Measurements from ENCODE around the gene KCNIP4.

KCNIP4 gene

DNA sequence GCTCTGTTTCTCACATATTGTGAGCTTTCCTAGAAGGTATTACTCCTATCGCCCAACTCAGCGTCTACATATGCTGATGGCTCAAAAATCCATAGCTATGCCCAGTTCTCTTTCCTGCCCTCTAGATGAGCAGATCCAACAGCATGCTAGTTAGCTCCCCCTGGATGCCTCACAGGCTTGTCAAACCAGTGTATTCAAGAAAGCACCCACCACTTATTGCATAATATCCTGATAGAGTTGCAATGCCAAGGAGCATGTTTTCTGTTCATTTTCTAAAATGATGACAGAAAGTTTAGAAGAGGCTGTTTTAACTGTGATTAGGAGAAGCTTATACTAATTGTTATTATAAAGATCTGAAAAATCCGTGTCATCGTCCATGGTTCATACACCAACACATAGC, 1250.2 kb downstream of the KCNIP4 start:
- no peak overlapping the region for H3K4me3 ChIP-seq (ENCODE audit: low read length)
- no peaks in the 10 kb centered on the region for H3K9me3 ChIP-seq (ENCODE audit: insufficient read depth, low read depth, low read length)
- H3K36me3 ChIP-seq (ENCODE audit: insufficient read depth, low read length) = no peaks in the 10 kb centered on the region
- 90% methylated on average over 4 of the region's 4 CpGs for WGBS
- H3K27ac ChIP-seq (ENCODE audit: low read depth, low read length) = no peak overlapping the region
- no peaks in the 10 kb centered on the region for H3K27me3 ChIP-seq (ENCODE audit: insufficient read depth, low read length)
- peaks cover 6% of the 10 kb centered on the region; the same call in 1 of the 2 replicates for H3K4me1 ChIP-seq (ENCODE audit: insufficient read depth, low read length)
- H3K9ac ChIP-seq (ENCODE audit: low read depth, low read length) = no peak overlapping the region

DNA sequence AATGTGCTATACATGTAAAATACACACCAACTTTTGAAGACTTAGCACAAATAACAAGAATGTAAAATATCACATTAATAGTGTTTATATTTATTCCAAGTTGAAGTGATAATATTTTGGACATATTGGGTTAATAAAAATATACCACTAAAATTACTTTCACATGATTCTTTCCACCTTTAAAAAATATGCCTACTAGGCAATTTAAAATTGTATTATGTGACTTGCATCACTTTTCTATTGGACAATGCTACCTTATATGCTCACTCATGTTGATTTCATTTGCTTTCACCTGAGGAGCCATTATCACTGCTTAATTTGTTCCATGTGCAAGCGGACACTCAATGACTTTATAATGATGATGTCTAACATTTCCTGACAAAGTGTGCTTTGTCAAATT, 1251.8 kb downstream of the KCNIP4 start:
- H3K27me3 ChIP-seq (ENCODE audit: insufficient read depth, low read length) = no peaks in the 10 kb centered on the region
- no peaks in the 10 kb centered on the region for H3K36me3 ChIP-seq (ENCODE audit: insufficient read depth, low read length)
- H3K9me3 ChIP-seq (ENCODE audit: insufficient read depth, low read depth, low read length) = no peaks in the 10 kb centered on the region
- no peak overlapping the region for H3K9ac ChIP-seq (ENCODE audit: low read depth, low read length)
- H3K27ac ChIP-seq (ENCODE audit: low read depth, low read length) = no peak overlapping the region
- H3K4me3 ChIP-seq (ENCODE audit: low read length) = no peak overlapping the region
- 100% methylated on average over 1 of the region's 1 CpG for WGBS
- H3K4me1 ChIP-seq (ENCODE audit: insufficient read depth, low read length) = peaks cover 6% of the 10 kb centered on the region; the same call in 1 of the 2 replicates

DNA sequence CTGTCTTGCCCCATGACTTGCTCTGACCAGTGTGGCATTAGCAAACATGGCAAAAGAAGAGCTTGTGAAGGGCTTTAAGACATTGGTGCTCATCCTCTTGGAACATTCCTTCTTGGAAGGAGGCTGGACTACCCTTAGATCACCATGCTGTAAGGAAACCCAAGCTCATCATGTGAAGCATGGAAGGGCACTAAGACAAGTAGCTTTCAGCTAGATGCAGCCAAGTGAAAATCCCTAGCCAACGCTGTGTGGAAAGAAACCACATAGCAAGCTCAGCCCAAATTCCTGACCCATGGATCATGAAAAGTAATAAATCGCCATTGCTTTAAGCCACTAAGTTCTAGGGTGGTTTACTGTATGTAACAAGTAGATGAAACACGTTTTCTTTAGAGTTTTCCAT, 1260.7 kb downstream of the KCNIP4 start:
- Histone ChIP-seq H3K9ac (ENCODE audit: low read depth, low read length) (no peak overlapping the region), H3K27ac (ENCODE audit: low read depth, low read length) (no peak overlapping the region), H3K36me3 (ENCODE audit: insufficient read depth, low read length) (no peaks in the 10 kb centered on the region), H3K9me3 (ENCODE audit: insufficient read depth, low read depth, low read length) (no peaks in the 10 kb centered on the region), H3K27me3 (ENCODE audit: insufficient read depth, low read length) (no peaks in the 10 kb centered on the region), H3K4me1 (ENCODE audit: insufficient read depth, low read length) (no peaks in the 10 kb centered on the region), H3K4me3 (ENCODE audit: low read length) (no peak overlapping the region)
- WGBS = 85% methylated on average over 2 of the region's 3 CpGs

DNA sequence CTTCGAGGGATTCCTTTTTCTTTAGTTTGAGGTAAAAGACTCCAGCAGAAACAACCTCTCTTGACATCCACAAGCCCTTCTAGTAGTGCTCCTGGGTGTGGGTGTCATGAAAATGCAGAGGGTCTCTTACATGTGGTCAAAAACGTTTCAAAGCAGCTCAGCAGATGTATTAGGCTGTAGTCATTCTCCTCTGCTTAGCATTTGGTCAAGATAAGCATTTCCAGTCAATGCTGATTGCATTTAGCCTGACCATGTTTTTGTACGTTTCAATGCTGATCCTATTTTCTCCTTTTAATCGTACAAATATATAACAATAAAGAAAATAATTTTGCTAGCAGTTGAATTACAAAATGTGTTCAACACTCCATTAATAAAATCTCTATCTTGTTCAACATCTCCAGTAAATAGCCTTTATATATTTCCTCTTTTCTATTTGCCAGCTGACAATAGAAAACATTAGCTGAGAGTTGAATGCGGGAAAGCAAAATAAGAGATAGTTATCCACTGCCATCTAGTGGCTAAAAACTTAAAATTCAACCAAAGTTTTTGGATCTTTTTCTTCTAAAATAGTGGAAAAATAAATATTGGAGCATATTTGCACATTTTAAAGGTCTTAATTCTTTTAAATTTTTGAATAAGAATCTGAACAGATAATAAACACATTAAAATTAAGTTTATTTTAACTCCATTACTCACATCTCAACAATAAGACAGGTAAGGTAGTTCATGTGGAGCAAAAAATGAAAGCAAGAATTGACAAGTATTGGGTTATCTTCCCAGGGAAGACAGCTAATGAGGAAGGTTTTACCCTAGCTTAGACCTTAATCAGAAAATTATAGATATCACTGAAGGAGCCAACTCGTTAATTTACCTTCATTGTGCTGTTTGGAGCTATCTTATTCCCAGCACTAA, 1263.5 kb downstream of the KCNIP4 start:
- Histone ChIP-seq H3K9ac (ENCODE audit: low read depth, low read length) (no peak overlapping the region), H3K4me1 (ENCODE audit: insufficient read depth, low read length) (no peaks in the 10 kb centered on the region), H3K4me3 (ENCODE audit: low read length) (no peak overlapping the region), H3K9me3 (ENCODE audit: insufficient read depth, low read depth, low read length) (no peaks in the 10 kb centered on the region), H3K27ac (ENCODE audit: low read depth, low read length) (no peak overlapping the region), H3K27me3 (ENCODE audit: insufficient read depth, low read length) (no peaks in the 10 kb centered on the region), H3K36me3 (ENCODE audit: insufficient read depth, low read length) (no peaks in the 10 kb centered on the region)
- 38% methylated on average over 3 of the region's 6 CpGs for WGBS

DNA sequence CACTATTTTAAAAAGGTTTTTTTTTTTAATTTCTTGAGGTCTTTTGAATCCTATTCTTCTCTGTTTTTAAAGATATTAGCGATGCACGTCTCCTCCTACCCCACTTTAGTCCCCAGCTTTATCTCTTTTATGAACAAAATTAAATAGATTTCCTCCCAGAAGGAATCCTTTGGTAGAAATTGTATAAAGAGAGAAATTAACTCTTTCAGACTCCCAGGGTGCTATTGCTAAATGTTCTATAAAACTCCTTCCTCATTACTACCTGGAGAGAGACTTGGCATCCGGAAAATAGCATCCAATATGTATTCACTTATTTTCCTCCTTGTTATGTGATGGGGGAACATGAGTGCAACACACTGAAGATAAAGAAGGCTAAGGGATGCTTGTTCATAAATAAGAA, 1264.8 kb downstream of the KCNIP4 start:
- Histone ChIP-seq H3K9ac (ENCODE audit: low read depth, low read length) (no peak overlapping the region), H3K27me3 (ENCODE audit: insufficient read depth, low read length) (no peaks in the 10 kb centered on the region), H3K4me3 (ENCODE audit: low read length) (no peak overlapping the region), H3K27ac (ENCODE audit: low read depth, low read length) (no peak overlapping the region), H3K4me1 (ENCODE audit: insufficient read depth, low read length) (no peaks in the 10 kb centered on the region), H3K36me3 (ENCODE audit: insufficient read depth, low read length) (no peaks in the 10 kb centered on the region), H3K9me3 (ENCODE audit: insufficient read depth, low read depth, low read length) (no peaks in the 10 kb centered on the region)
- WGBS = no CpG with 5 or more reads among the region's 3 CpGs

DNA sequence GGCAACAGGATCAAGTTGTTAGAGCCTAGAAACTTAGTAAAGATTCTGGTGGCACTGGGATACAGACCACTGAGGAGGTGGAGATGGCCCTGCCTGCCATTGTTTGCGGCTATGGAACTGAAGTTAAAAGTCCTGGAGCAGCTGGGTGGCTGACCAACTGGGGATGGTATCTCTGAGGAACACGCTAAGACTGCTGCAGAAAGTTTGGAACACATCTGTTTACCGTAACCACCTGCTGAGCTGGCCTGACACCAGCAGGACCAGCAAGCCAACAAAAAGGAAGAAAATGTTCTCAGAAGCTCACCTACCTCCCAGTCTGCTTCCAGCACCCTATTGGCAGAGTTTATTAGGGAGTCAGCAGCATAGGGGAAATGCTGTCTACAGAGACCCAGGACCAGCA, 1265.7 kb downstream of the KCNIP4 start:
- WGBS = 91% methylated on average over 3 of the region's 3 CpGs
- Histone ChIP-seq H3K36me3 (ENCODE audit: insufficient read depth, low read length) (no peaks in the 10 kb centered on the region), H3K9ac (ENCODE audit: low read depth, low read length) (no peak overlapping the region), H3K4me3 (ENCODE audit: low read length) (no peak overlapping the region), H3K9me3 (ENCODE audit: insufficient read depth, low read depth, low read length) (no peaks in the 10 kb centered on the region; the same call in 1 of the 2 replicates), H3K4me1 (ENCODE audit: insufficient read depth, low read length) (peaks cover 3% of the 10 kb centered on the region; the same call in 1 of the 2 replicates), H3K27me3 (ENCODE audit: insufficient read depth, low read length) (no peaks in the 10 kb centered on the region), H3K27ac (ENCODE audit: low read depth, low read length) (no peak overlapping the region)

DNA sequence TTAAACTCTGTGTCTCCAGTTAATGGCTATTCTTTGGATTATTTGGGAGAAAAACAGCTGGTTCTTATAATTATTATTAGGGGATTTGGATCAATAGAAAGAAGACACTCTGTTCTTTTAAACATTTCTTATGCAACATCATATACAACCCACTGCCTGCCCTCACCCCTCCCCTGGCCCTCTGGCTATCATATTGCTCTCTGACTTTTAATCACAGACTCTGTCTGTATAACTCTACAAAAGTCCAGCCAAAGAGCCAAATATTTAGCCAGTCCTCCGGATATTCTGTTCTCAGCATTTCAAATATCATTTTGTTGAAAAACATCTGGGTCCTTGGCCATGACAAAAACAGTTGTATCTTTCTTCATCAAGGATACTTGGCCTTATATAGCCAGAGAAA, 1267.3 kb downstream of the KCNIP4 start:
- no peaks in the 10 kb centered on the region for H3K27me3 ChIP-seq (ENCODE audit: insufficient read depth, low read length)
- H3K9ac ChIP-seq (ENCODE audit: low read depth, low read length) = no peak overlapping the region
- H3K27ac ChIP-seq (ENCODE audit: low read depth, low read length) = no peak overlapping the region
- H3K9me3 ChIP-seq (ENCODE audit: insufficient read depth, low read depth, low read length) = no peaks in the 10 kb centered on the region; the same call in 1 of the 2 replicates
- H3K4me1 ChIP-seq (ENCODE audit: insufficient read depth, low read length) = peaks cover 9% of the 10 kb centered on the region; the same call in 1 of the 2 replicates
- H3K4me3 ChIP-seq (ENCODE audit: low read length) = no peak overlapping the region
- 98% methylated on average over 1 of the region's 1 CpG for WGBS
- H3K36me3 ChIP-seq (ENCODE audit: insufficient read depth, low read length) = no peaks in the 10 kb centered on the region

DNA sequence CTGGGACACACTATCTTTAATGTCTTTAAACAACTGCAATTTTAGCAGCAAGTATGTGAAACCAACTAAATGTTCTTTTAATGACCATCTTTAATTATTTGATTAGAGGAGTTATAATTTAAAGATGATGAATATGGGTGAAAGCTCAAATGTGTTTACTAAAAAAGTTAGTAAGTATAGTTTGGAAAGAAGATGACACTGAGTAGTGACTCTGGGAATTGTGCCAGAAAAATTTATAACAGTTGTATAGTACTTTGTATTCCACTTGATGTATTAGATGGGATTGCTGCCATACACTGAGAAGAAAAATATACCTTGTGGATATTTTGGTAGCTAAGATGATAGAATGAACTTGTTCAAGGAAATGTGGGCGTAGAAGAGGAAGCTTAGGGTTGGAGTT, 1267.8 kb downstream of the KCNIP4 start:
- no peaks in the 10 kb centered on the region for H3K36me3 ChIP-seq (ENCODE audit: insufficient read depth, low read length)
- no peak overlapping the region for H3K27ac ChIP-seq (ENCODE audit: low read depth, low read length)
- H3K9me3 ChIP-seq (ENCODE audit: insufficient read depth, low read depth, low read length) = no peaks in the 10 kb centered on the region; the same call in 1 of the 2 replicates
- no peak overlapping the region for H3K9ac ChIP-seq (ENCODE audit: low read depth, low read length)
- WGBS = 93% methylated on average over 1 of the region's 1 CpG
- H3K4me1 ChIP-seq (ENCODE audit: insufficient read depth, low read length) = peaks cover 11% of the 10 kb centered on the region; the same call in 1 of the 2 replicates
- H3K4me3 ChIP-seq (ENCODE audit: low read length) = no peak overlapping the region
- H3K27me3 ChIP-seq (ENCODE audit: insufficient read depth, low read length) = no peaks in the 10 kb centered on the region

DNA sequence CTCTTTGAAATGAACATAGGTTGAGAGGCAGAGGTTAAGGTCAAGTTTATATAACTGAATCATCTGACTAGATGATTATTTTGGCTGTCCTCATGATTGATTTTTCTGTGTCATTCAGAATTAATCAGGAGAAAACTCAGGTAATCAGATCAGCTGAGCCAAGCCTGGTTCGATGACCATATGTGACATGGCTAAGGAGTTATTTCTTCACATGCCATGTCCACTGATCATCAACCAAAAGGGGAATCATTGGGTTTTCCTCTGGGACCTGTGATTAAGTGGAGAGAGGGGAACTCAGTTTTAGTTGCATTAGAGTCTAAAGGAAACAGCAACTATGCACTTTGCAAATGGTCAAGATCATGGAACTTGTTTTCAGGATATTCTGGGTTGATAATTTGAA, 1268.6 kb downstream of the KCNIP4 start:
- no peaks in the 10 kb centered on the region for H3K36me3 ChIP-seq (ENCODE audit: insufficient read depth, low read length)
- no peaks in the 10 kb centered on the region; the same call in 1 of the 2 replicates for H3K9me3 ChIP-seq (ENCODE audit: insufficient read depth, low read depth, low read length)
- H3K9ac ChIP-seq (ENCODE audit: low read depth, low read length) = no peak overlapping the region
- H3K27ac ChIP-seq (ENCODE audit: low read depth, low read length) = no peak overlapping the region
- H3K27me3 ChIP-seq (ENCODE audit: insufficient read depth, low read length) = no peaks in the 10 kb centered on the region
- H3K4me1 ChIP-seq (ENCODE audit: insufficient read depth, low read length) = peaks cover 11% of the 10 kb centered on the region; the same call in 1 of the 2 replicates
- WGBS = 80% methylated on average over 1 of the region's 1 CpG
- H3K4me3 ChIP-seq (ENCODE audit: low read length) = no peak overlapping the region

All from HUES64 (cell line).